Type B pancreatic cell (in vitro differentiated cells): ENCODE measurements around the gene POU2AF2. TPM values are rescaled to one million over a fixed set of nuclear protein-coding genes. Genes with fewer than 3 reads are reported as not detected.
"Not testable (repeated sequence)": the region's sequence is repeated elsewhere in the genome, so short reads cannot be mapped to it uniquely, and the experiment has no call there.

Experiments used
- DNase-seq: peaks from one replicate; pipeline ENCODE4 v3.0.0; 2021; ENCODE audit warnings: mixed read lengths; ENCODE audit not compliant: unreplicated experiment; ENCODE audit errors: extremely low spot score
- H3K27ac Mint-ChIP-seq: 2 replicates; pipeline ENCODE4 v1.8.0; 2021; ENCODE audit warnings: mild to moderate bottlenecking, mixed read lengths
- H3K27me3 Mint-ChIP-seq: 2 replicates; pipeline ENCODE4 v1.8.0; 2021; ENCODE audit warnings: mixed read lengths
- H3K36me3 Mint-ChIP-seq: 2 replicates; pipeline ENCODE4 v1.8.0; 2021; ENCODE audit warnings: mixed read lengths
- H3K4me1 Mint-ChIP-seq: one replicate; pipeline ENCODE4 v1.8.0; 2021; ENCODE audit warnings: mixed read lengths; ENCODE audit not compliant: unreplicated experiment
- H3K4me3 Mint-ChIP-seq: 2 replicates; pipeline ENCODE4 v1.8.0; 2021; ENCODE audit warnings: mild to moderate bottlenecking, mixed read lengths
- H3K9me3 Mint-ChIP-seq: 2 replicates; pipeline ENCODE4 v1.8.0; 2021; ENCODE audit warnings: mixed read lengths
- CTCF ChIP-seq: fragments of 200-600 bp; sonication (generic); conservative IDR thresholded peaks from 2 replicates; pipeline ENCODE4 v1.5.0; 2021; ENCODE audit warnings: antibody characterized with exemption, mild to moderate bottlenecking
- total RNA-seq: library from RNA; stranded (reverse); gene quantifications from 2 replicates; pipeline ENCODE4 v1.2.1, GENCODE V29; 2021; ENCODE audit warnings: low replicate concordance

Gene POU2AF2
- total RNA-seq, 1 donor from 2014 or later = 0.39 TPM

GRCh38 chr11:111312076-111312475 is 66.6 kb downstream of the POU2AF2 start:
- DNase-seq = no peak
- Mint-ChIP-seq H3K27me3 (peaks cover 4% of the 10 kb centered on the region), H3K4me1 (peaks cover 6% of the 10 kb centered on the region), H3K4me3 (no peak overlapping the region), H3K9me3 (no peaks in the 10 kb centered on the region), H3K27ac (no peak overlapping the region), H3K36me3 (peaks cover 3% of the 10 kb centered on the region)
- TF ChIP-seq CTCF = no peak

- Mint-ChIP-seq H3K36me3 (no peaks in the 10 kb centered on the region), H3K27ac (no peak overlapping the region), H3K9me3 (no peaks in the 10 kb centered on the region), H3K27me3 (peaks cover 4% of the 10 kb centered on the region), H3K4me1 (peaks cover 3% of the 10 kb centered on the region), H3K4me3 (no peak overlapping the region)
- TF ChIP-seq CTCF = no peak
- DNase-seq = no peak
Observed at GRCh38 chr11:111319296-111319695, 73.8 kb downstream of the POU2AF2 start.

GRCh38 chr11:111320199-111320598 is 74.7 kb downstream of the POU2AF2 start:
- not testable (repeated sequence) for H3K4me3 Mint-ChIP-seq, H3K4me1 Mint-ChIP-seq, H3K27ac Mint-ChIP-seq, DNase-seq, H3K27me3 Mint-ChIP-seq, H3K9me3 Mint-ChIP-seq, H3K36me3 Mint-ChIP-seq

GRCh38 chr11:111320728-111321568 is 75.4 kb downstream of the POU2AF2 start:
- no peaks in the 10 kb centered on the region for H3K9me3 Mint-ChIP-seq
- no peak overlapping the region for H3K4me3 Mint-ChIP-seq
- DNase-seq = no peak
- H3K27me3 Mint-ChIP-seq = peaks cover 4% of the 10 kb centered on the region
- no peak for TF ChIP-seq CTCF
- H3K36me3 Mint-ChIP-seq = no peaks in the 10 kb centered on the region
- H3K27ac Mint-ChIP-seq = no peak overlapping the region
- peaks cover 7% of the 10 kb centered on the region for H3K4me1 Mint-ChIP-seq

- H3K4me3 Mint-ChIP-seq = no peak overlapping the region
- H3K27ac Mint-ChIP-seq = no peak overlapping the region
- no peaks in the 10 kb centered on the region for H3K36me3 Mint-ChIP-seq
- peaks cover 4% of the 10 kb centered on the region for H3K27me3 Mint-ChIP-seq
- peaks cover 7% of the 10 kb centered on the region for H3K4me1 Mint-ChIP-seq
- H3K9me3 Mint-ChIP-seq = no peaks in the 10 kb centered on the region
- no peak for DNase-seq
- TF ChIP-seq CTCF = no peak
Observed at GRCh38 chr11:111322534-111322933, 77.0 kb downstream of the POU2AF2 start.

GRCh38 chr11:111324277-111324720 is 78.8 kb downstream of the POU2AF2 start:
- H3K4me3 Mint-ChIP-seq = no peak overlapping the region
- no peaks in the 10 kb centered on the region for H3K36me3 Mint-ChIP-seq
- no peaks in the 10 kb centered on the region for H3K27me3 Mint-ChIP-seq
- H3K9me3 Mint-ChIP-seq = no peaks in the 10 kb centered on the region
- DNase-seq = no peak
- H3K27ac Mint-ChIP-seq = no peak overlapping the region
- H3K4me1 Mint-ChIP-seq = peaks cover 7% of the 10 kb centered on the region
- TF ChIP-seq CTCF = no peak
